Uterus (tissue), 4 donors: Measurements from ENCODE around the gene A1BG. TPM values are rescaled to one million over a fixed set of nuclear protein-coding genes. Genes with fewer than 3 reads are reported as not detected.

ENCODE experiments used
- DNase-seq, 2 donors: peaks; one replicate each; pipeline ENCODE4 v3.0.0-alpha.2; 2019 to 2020
- H3K27ac ChIP-seq, 2 donors: fragments of 200-600 bp; sonication (generic); 1 replicate in 1 of 2; 2 replicates in 1 of 2; pipeline ENCODE4 v1.5.1; 2016 to 2018
- H3K27me3 ChIP-seq, 2 donors: fragments of 200-600 bp; sonication (generic); one replicate each; pipeline ENCODE4 v1.5.1; 2018 to 2019; ENCODE audit warnings: control low read depth in 1 of 2
- H3K36me3 ChIP-seq, 2 donors: fragments of 200-600 bp; sonication (generic); one replicate each; pipeline ENCODE4 v1.5.1; 2019; ENCODE audit warnings: control low read depth in 1 of 2
- H3K4me1 ChIP-seq, 2 donors: fragments of 200-600 bp; sonication (generic); one replicate each; pipeline ENCODE4 v1.5.1; 2018 to 2019; ENCODE audit warnings: control low read depth in 1 of 2
- H3K4me3 ChIP-seq, 2 donors: fragments of 200-600 bp; sonication (generic); 1 replicate in 1 of 2; 2 replicates in 1 of 2; pipeline ENCODE4 v1.5.1; 2018 to 2019; ENCODE audit warnings: mild to moderate bottlenecking in 1 of 2
- H3K9me3 ChIP-seq, 2 donors: fragments of 200-600 bp; sonication (generic); one replicate each; pipeline ENCODE4 v1.5.1; 2019; ENCODE audit warnings: control low read depth in 1 of 2
- CTCF ChIP-seq, 4 experiments: fragments of 200-600 bp in 2 of 4; fragments of 450-650 bp in 2 of 4; sonication (generic) in 2 of 4; IDR thresholded peaks; one replicate each; pipeline ENCODE4 v1.5.1; 2016 to 2019; ENCODE audit warnings: antibody characterized with exemption in 4 of 4, mild to moderate bottlenecking in 2 of 4, moderate library complexity in 1 of 4
- POLR2A ChIP-seq, 2 donors: fragments of 450-650 bp; IDR thresholded peaks; one replicate each; pipeline ENCODE4 v1.6.1; 2016; ENCODE audit warnings: antibody characterized with exemption in 2 of 2, mild to moderate bottlenecking in 1 of 2, moderate library complexity in 1 of 2
- intact Hi-C: fragments of 100-400 bp; cut with DNase I; formaldehyde crosslinking; loops from one replicate; pipeline ENCODE4 v1.15.1; 2023; ENCODE audit warnings: low total_unique reads
- total RNA-seq, 4 donors: library from RNA; depleted of rRNA in 3 of 4; stranded (reverse); fragments of >200 nt in 3 of 4; gene quantifications; one replicate each; pipeline versions ENCODE4 v1.1.0 to v1.2.4, GENCODE V29; 2014 to 2023
- donor health status: DM: yes; HTN: yes; CAD: no.

The A1BG gene
- total RNA-seq, 4 donors from 2014 or later, result 2.8 to 108 (median 12.9) TPM

GRCh38 chr19:58396691-58397532, 43.6 kb upstream of the A1BG start:
- Histone ChIP-seq H3K36me3 (no peaks in the 10 kb centered on the region), H3K27ac (no peak overlapping the region), H3K4me3 (no peak overlapping the region), H3K4me1 (peaks cover 0 to 12% of the 10 kb centered on the region in 2 donors), H3K27me3 (peaks cover 0 to 5% of the 10 kb centered on the region in 2 donors), H3K9me3 (no peaks in the 10 kb centered on the region)
- TF ChIP-seq CTCF (IDR thresholded peaks at IDR 0.05), result no peak
- TF ChIP-seq POLR2A (IDR thresholded peaks at IDR 0.05), result no peak
- no peak for DNase-seq
- intact Hi-C loops, result no loop called here

GRCh38 chr19:58395979-58396627, 42.8 kb upstream of the A1BG start:
- H3K36me3 ChIP-seq, result no peaks in the 10 kb centered on the region
- no peak overlapping the region for H3K4me3 ChIP-seq
- H3K27ac ChIP-seq, result no peak overlapping the region
- no peak for DNase-seq
- peaks cover 0 to 5% of the 10 kb centered on the region in 2 donors for H3K27me3 ChIP-seq
- no peak for TF ChIP-seq POLR2A (IDR thresholded peaks at IDR 0.05)
- no peak for TF ChIP-seq CTCF (IDR thresholded peaks at IDR 0.05)
- intact Hi-C loops, result no loop called here
- H3K4me1 ChIP-seq, result peaks cover 0 to 12% of the 10 kb centered on the region in 2 donors
- no peaks in the 10 kb centered on the region for H3K9me3 ChIP-seq

GRCh38 chr19:58395220-58395978, 42.1 kb upstream of the A1BG start, which contains the start of gene RNF225:
Gene RNF225, plus strand, starts transcription at chr19:58395656. Its CDS starts 434 bp downstream, at chr19:58396090.
- TF ChIP-seq POLR2A (IDR thresholded peaks at IDR 0.05), result no peak
- no peak for TF ChIP-seq CTCF (IDR thresholded peaks at IDR 0.05)
- Histone ChIP-seq H3K4me1 (peaks cover 0 to 7% of the 10 kb centered on the region in 2 donors), H3K4me3 (no peak within 1 kb of the TSS), H3K27me3 (peaks cover 0 to 5% of the 10 kb centered on the region in 2 donors), H3K27ac (no peak within 1 kb of the TSS), H3K9me3 (no peaks in the 10 kb centered on the region), H3K36me3 (no peaks in the 10 kb centered on the region)
- no peak for DNase-seq
- intact Hi-C loops, result no loop called here

- Histone ChIP-seq H3K27ac (no peak overlapping the region), H3K36me3 (no peaks in the 10 kb centered on the region)
- DNase-seq, result no peak
Observed at GRCh38 chr19:58394821-58395219, 41.5 kb upstream of the A1BG start.

More at GRCh38 chr19:58394821-58395219, 41.5 kb upstream of the A1BG start:
- intact Hi-C loops, result no loop called here
- Histone ChIP-seq H3K9me3 (no peaks in the 10 kb centered on the region), H3K4me3 (no peak overlapping the region), H3K4me1 (peaks cover 0 to 3% of the 10 kb centered on the region in 2 donors), H3K27me3 (peaks cover 0 to 5% of the 10 kb centered on the region in 2 donors)
- no peak for TF ChIP-seq CTCF (IDR thresholded peaks at IDR 0.05)
- no peak for TF ChIP-seq POLR2A (IDR thresholded peaks at IDR 0.05)
